Measurements from ENCODE around the gene LMNA.
A peak's percentile ranks its signal among the peaks of the same experiment; 100 is the strongest.

The LMNA gene

GRCh38 chr1:156082309-156083091 is 32.0 kb upstream of the LMNA start, which contains the start of gene MEX3A:
TSS of gene MEX3A (minus strand) at chr1:156082465. CDS start at chr1:156081998, 467 bp downstream.
- DNase-seq (ENCODE audit: low spot score) = no peak

GRCh38 chr1:156083800-156084790 is 30.4 kb upstream of the LMNA start:
- DNase-seq (ENCODE audit: low spot score) = no peak

- no peak for DNase-seq (ENCODE audit: low spot score)
Observed at GRCh38 chr1:156086256-156086662, 28.3 kb upstream of the LMNA start.

- DNase-seq (ENCODE audit: low spot score) = no peak
Observed at GRCh38 chr1:156089704-156090103, 24.8 kb upstream of the LMNA start.

- DNase-seq (ENCODE audit: low spot score) = no peak
Observed at GRCh38 chr1:156090138-156090839, 24.2 kb upstream of the LMNA start.

- peak; percentile 89 for DNase-seq (ENCODE audit: low spot score)
Observed at GRCh38 chr1:156090840-156091188, 23.7 kb upstream of the LMNA start.

- no peak for DNase-seq (ENCODE audit: low spot score)
Observed at GRCh38 chr1:156091610-156092009, 22.9 kb upstream of the LMNA start.

- DNase-seq (ENCODE audit: low spot score) = no peak
Observed at GRCh38 chr1:156095906-156096508, 18.5 kb upstream of the LMNA start.

- peak; percentile 99 for DNase-seq (ENCODE audit: low spot score)
Observed at GRCh38 chr1:156096640-156097391, 17.7 kb upstream of the LMNA start.

- DNase-seq (ENCODE audit: low spot score) = peak; percentile 78
Observed at GRCh38 chr1:156097499-156098178, 16.9 kb upstream of the LMNA start.

- no peak for DNase-seq (ENCODE audit: low spot score)
Observed at GRCh38 chr1:156098784-156099183, 15.7 kb upstream of the LMNA start.

GRCh38 chr1:156099282-156099681 is 15.2 kb upstream of the LMNA start:
- no peak for DNase-seq (ENCODE audit: low spot score)

GRCh38 chr1:156100205-156100995 is 14.1 kb upstream of the LMNA start:
- no peak for DNase-seq (ENCODE audit: low spot score)

- no peak for DNase-seq (ENCODE audit: low spot score)
Observed at GRCh38 chr1:156101880-156102279, 12.6 kb upstream of the LMNA start.

- DNase-seq (ENCODE audit: low spot score) = no peak
Observed at GRCh38 chr1:156102633-156103511, 11.6 kb upstream of the LMNA start.

GRCh38 chr1:156103521-156103947 is 11.0 kb upstream of the LMNA start:
- no peak for DNase-seq (ENCODE audit: low spot score)

- no peak for DNase-seq (ENCODE audit: low spot score)
Observed at GRCh38 chr1:156104065-156104810, 10.3 kb upstream of the LMNA start.
